COLO668 (cell line): ENCODE results near the gene TBC1D23.
"Not testable (repeated sequence)": the region's sequence is repeated elsewhere in the genome, so short reads cannot be mapped to it uniquely, and the experiment has no call there.

ENCODE experiments used
- DNase-seq: peaks from one replicate; lab custom pipeline; 2025; ENCODE audit not compliant: unreplicated experiment; lab: John Stamatoyannopoulos, UW

Gene TBC1D23

GRCh38 chr3:100260685-100261484 is at the start of gene TBC1D23:
Gene TBC1D23 (plus strand): TSS chr3:100260992. CDS start chr3:100261019, 27 bp downstream.
- DNase-seq, result peak; percentile 87

GRCh38 chr3:100213891-100214573 is 46.8 kb upstream of the TBC1D23 start:
- DNase-seq, result no peak

GRCh38 chr3:100214574-100214964 is 46.2 kb upstream of the TBC1D23 start:
- DNase-seq, result no peak

- no peak for DNase-seq
Observed at GRCh38 chr3:100216713-100217112, 44.1 kb upstream of the TBC1D23 start.

GRCh38 chr3:100221159-100221558 is 39.6 kb upstream of the TBC1D23 start:
- no peak for DNase-seq

GRCh38 chr3:100225193-100225592 is 35.6 kb upstream of the TBC1D23 start:
- no peak for DNase-seq

GRCh38 chr3:100225883-100226282 is 34.9 kb upstream of the TBC1D23 start:
- DNase-seq, result no peak

GRCh38 chr3:100226712-100227429 is 33.9 kb upstream of the TBC1D23 start:
- DNase-seq, result no peak

- DNase-seq, result no peak
Observed at GRCh38 chr3:100227511-100227921, 33.3 kb upstream of the TBC1D23 start.

- DNase-seq, result no peak
Observed at GRCh38 chr3:100228247-100228646, 32.5 kb upstream of the TBC1D23 start.

GRCh38 chr3:100229188-100229587 is 31.6 kb upstream of the TBC1D23 start:
- not testable (repeated sequence) for DNase-seq

- DNase-seq, result no peak
Observed at GRCh38 chr3:100230710-100231109, 30.1 kb upstream of the TBC1D23 start.

GRCh38 chr3:100231668-100232067 is 29.1 kb upstream of the TBC1D23 start:
- no peak for DNase-seq

- DNase-seq, result no peak
Observed at GRCh38 chr3:100234364-100234763, 26.4 kb upstream of the TBC1D23 start.

- DNase-seq, result no peak
Observed at GRCh38 chr3:100238599-100238998, 22.2 kb upstream of the TBC1D23 start.

GRCh38 chr3:100242471-100242870 is 18.3 kb upstream of the TBC1D23 start:
- not testable (repeated sequence) for DNase-seq

- DNase-seq, result no peak
Observed at GRCh38 chr3:100244264-100244663, 16.5 kb upstream of the TBC1D23 start.

- no peak for DNase-seq
Observed at GRCh38 chr3:100245136-100245535, 15.7 kb upstream of the TBC1D23 start.

- DNase-seq, result no peak
Observed at GRCh38 chr3:100245927-100246326, 14.9 kb upstream of the TBC1D23 start.

- no peak for DNase-seq
Observed at GRCh38 chr3:100246999-100247398, 13.8 kb upstream of the TBC1D23 start.

GRCh38 chr3:100252001-100252400 is 8.8 kb upstream of the TBC1D23 start:
- no peak for DNase-seq
